ENCODE measurements around the gene OBP2A.
"Not testable (repeated sequence)": the region's sequence is repeated elsewhere in the genome, so short reads cannot be mapped to it uniquely, and the experiment has no call there.

OBP2A gene

GRCh38 chr9:135545646-135546176, at the start of gene OBP2A:
Gene OBP2A (plus strand): TSS chr9:135546126. CDS start chr9:135546181, 55 bp downstream.
- DNase-seq: not testable (repeated sequence)

GRCh38 chr9:135498381-135499126, 47.4 kb upstream of the OBP2A start:
- DNase-seq: no peak

GRCh38 chr9:135499326-135500070, 46.4 kb upstream of the OBP2A start:
- DNase-seq: peak; percentile 89

GRCh38 chr9:135500071-135500524, 45.8 kb upstream of the OBP2A start:
- no peak for DNase-seq

GRCh38 chr9:135500525-135501260, 45.2 kb upstream of the OBP2A start, which contains the start of gene MRPS2:
Gene MRPS2 (plus strand): TSS chr9:135500682. CDS start chr9:135500711, 29 bp downstream.
- peak; percentile 87 for DNase-seq

- DNase-seq: no peak
Measured at GRCh38 chr9:135501261-135502167, 44.4 kb upstream of the OBP2A start.

GRCh38 chr9:135502168-135502872, 43.6 kb upstream of the OBP2A start:
- no peak for DNase-seq

GRCh38 chr9:135502873-135503321, 43.0 kb upstream of the OBP2A start:
- no peak for DNase-seq

GRCh38 chr9:135503371-135504261, 42.3 kb upstream of the OBP2A start:
- DNase-seq: no peak

- peak; percentile 47 for DNase-seq
Measured at GRCh38 chr9:135504262-135505243, 41.4 kb upstream of the OBP2A start.

- no peak for DNase-seq
Measured at GRCh38 chr9:135505406-135506187, 40.3 kb upstream of the OBP2A start.

- no peak for DNase-seq
Measured at GRCh38 chr9:135506327-135507103, 39.4 kb upstream of the OBP2A start.

GRCh38 chr9:135507104-135508035, 38.6 kb upstream of the OBP2A start:
- DNase-seq: peak; percentile 1

- DNase-seq: peak; percentile 21
Measured at GRCh38 chr9:135508211-135508820, 37.6 kb upstream of the OBP2A start.

- no peak for DNase-seq
Measured at GRCh38 chr9:135509458-135509857, 36.5 kb upstream of the OBP2A start.

GRCh38 chr9:135512241-135512603, 33.7 kb upstream of the OBP2A start:
- DNase-seq: peak; percentile 11
